Right lobe of liver (tissue), 6 donors: ENCODE results near the gene BCL6B. TPM values are rescaled to one million over a fixed set of nuclear protein-coding genes. Genes with fewer than 3 reads are reported as not detected.

ENCODE experiments used
- ATAC-seq, 4 donors: fragments of 200-7000 bp; cut with Tn5 transposase; one replicate each; pipeline ENCODE4 v1.9.1; 2020; ENCODE audit warnings: mild to moderate bottlenecking in 4 of 4, moderate library complexity in 4 of 4
- DNase-seq, 3 donors: peaks; one replicate each; pipeline ENCODE4 v3.0.0-alpha.2; 2020
- H3K27ac ChIP-seq, 3 donors: fragments of 200-600 bp; one replicate each; pipeline ENCODE4 v1.8.0; 2022
- H3K27me3 ChIP-seq, 2 donors: fragments of 200-600 bp; one replicate each; pipeline ENCODE4 v1.8.0; 2022
- H3K36me3 ChIP-seq, 4 donors: fragments of 200-600 bp; sonication (generic) in 1 of 4; one replicate each; pipeline versions ENCODE4 v1.5.1 to v1.8.0; 2017 to 2022; ENCODE audit warnings: control low read depth in 1 of 4
- H3K4me1 ChIP-seq, 4 donors: fragments of 200-600 bp; sonication (generic) in 1 of 4; one replicate each; pipeline versions ENCODE4 v1.5.1 to v1.8.0; 2017 to 2022; ENCODE audit warnings: control low read depth in 1 of 4
- H3K4me3 ChIP-seq, 3 donors: fragments of 200-600 bp; one replicate each; pipeline ENCODE4 v1.8.0; 2022
- H3K9me3 ChIP-seq, 4 donors: fragments of 200-600 bp; sonication (generic) in 1 of 4; one replicate each; pipeline versions ENCODE4 v1.5.1 to v1.8.0; 2017 to 2022; ENCODE audit warnings: control low read depth in 1 of 4
- POLR2A ChIP-seq: fragments of 450-650 bp; IDR thresholded peaks from one replicate; pipeline ENCODE4 v1.6.1; 2017; ENCODE audit warnings: antibody characterized with exemption, mild to moderate bottlenecking
- WGBS: methylation state at CpG from one replicate; pipeline ENCODE4 v1.1.6; 2018; ENCODE audit warnings: low coverage, low lambda C conversion rate; ENCODE audit not compliant: insufficient coverage; ENCODE audit errors: missing lambda C conversion rate; 5-methylcytosine and 5-hydroxymethylcytosine counted together
- intact Hi-C, 2 donors: fragments of 100-400 bp; cut with DNase I; formaldehyde crosslinking; loops; one replicate each; pipeline versions ENCODE4 v1.11.2 to v1.14.1; 2022
- total RNA-seq, 6 experiments: library from RNA; depleted of rRNA in 2 of 6; stranded (reverse); fragments of >200 nt in 2 of 6; fragmentation: NEBNext Ultra II Directional in 3 of 6; extraction: Animal tissue kit (Norgen Biotek cat#: 25700) in 3 of 6; gene quantifications; one replicate each; pipeline versions ENCODE4 v1.1.0 to v1.2.4, GENCODE V29; 2016 to 2023
- TF ChIP-seq, protein P1 (sequence below), 4 donors: fragments of 200-600 bp in 3 of 4; fragments of 450-650 bp in 1 of 4; IDR thresholded peaks; one replicate each; pipeline versions ENCODE4 v1.5.1 to v1.8.0; 2016 to 2022; ENCODE audit warnings: antibody characterized with exemption in 4 of 4, mild to moderate bottlenecking in 2 of 4
- donor health status: DM: no; HTN: yes; CAD: no.
- donor health status: DM: no; HTN: no; CAD: no.
- donor health status: DM: no; HTN: no; CAD: no.
- donor health status: DM: no; HTN: yes; CAD: no.
- donor health status: DM: no; HTN: yes; CAD: no.

The BCL6B gene
- total RNA-seq, 6 experiments from 2014 or later, result 0.71 to 3.5 (median 1.5) TPM

DNA sequence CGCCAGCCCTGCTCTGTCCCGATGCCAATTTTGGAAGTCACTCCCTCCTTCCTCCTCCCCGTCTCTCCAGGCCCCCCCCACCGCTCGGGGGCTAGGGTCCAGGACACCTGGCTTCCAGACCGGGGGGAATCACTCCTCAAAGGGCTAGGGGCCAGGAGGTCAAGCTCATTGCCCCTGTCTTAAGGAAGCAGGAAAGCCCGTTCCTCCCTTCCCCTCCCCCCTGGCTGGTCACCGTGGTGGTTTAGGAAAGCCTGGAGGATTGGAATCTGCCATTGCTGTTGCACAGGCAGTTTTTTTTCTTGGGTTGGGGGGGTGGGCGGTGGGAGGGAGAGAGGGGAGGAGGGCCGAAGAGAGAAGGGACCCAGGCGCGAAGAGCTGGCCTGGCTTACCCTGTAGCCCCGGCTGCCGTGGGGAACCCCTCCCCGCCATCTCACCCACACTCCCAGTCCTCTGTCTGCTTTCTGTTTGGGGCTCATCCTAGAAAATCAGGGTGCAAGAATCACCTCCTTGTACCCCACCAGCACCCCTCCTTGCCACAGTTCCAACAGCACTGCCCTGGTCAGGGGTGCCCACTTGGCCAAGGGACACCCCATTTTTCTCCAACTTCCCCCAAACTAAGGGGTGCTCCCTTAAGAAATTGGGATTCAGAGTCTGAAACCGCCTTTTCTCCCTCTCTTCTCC is 2.9 kb upstream of the BCL6B start:
- Histone ChIP-seq H3K4me3 (peak overlapping the region; percentile 50 to 59 (median 58)), H3K4me1 (peaks cover 0 to 13% (median 5%) of the 10 kb centered on the region in 4 donors), H3K27me3 (no peaks in the 10 kb centered on the region), H3K27ac (peak overlapping the region; percentile 70 to 73 (median 71)), H3K36me3 (no peaks in the 10 kb centered on the region), H3K9me3 (no peaks in the 10 kb centered on the region)
- 20% methylated on average over 9 of the region's 16 CpGs for WGBS
- DNase-seq, result no peak
- no peak for TF ChIP-seq POLR2A
- TF ChIP-seq, protein P1, sequence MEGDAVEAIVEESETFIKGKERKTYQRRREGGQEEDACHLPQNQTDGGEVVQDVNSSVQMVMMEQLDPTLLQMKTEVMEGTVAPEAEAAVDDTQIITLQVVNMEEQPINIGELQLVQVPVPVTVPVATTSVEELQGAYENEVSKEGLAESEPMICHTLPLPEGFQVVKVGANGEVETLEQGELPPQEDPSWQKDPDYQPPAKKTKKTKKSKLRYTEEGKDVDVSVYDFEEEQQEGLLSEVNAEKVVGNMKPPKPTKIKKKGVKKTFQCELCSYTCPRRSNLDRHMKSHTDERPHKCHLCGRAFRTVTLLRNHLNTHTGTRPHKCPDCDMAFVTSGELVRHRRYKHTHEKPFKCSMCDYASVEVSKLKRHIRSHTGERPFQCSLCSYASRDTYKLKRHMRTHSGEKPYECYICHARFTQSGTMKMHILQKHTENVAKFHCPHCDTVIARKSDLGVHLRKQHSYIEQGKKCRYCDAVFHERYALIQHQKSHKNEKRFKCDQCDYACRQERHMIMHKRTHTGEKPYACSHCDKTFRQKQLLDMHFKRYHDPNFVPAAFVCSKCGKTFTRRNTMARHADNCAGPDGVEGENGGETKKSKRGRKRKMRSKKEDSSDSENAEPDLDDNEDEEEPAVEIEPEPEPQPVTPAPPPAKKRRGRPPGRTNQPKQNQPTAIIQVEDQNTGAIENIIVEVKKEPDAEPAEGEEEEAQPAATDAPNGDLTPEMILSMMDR (IDR thresholded peaks at IDR 0.05), result no peak
- no peak for ATAC-seq
- intact Hi-C loops, result no loop called here

DNA sequence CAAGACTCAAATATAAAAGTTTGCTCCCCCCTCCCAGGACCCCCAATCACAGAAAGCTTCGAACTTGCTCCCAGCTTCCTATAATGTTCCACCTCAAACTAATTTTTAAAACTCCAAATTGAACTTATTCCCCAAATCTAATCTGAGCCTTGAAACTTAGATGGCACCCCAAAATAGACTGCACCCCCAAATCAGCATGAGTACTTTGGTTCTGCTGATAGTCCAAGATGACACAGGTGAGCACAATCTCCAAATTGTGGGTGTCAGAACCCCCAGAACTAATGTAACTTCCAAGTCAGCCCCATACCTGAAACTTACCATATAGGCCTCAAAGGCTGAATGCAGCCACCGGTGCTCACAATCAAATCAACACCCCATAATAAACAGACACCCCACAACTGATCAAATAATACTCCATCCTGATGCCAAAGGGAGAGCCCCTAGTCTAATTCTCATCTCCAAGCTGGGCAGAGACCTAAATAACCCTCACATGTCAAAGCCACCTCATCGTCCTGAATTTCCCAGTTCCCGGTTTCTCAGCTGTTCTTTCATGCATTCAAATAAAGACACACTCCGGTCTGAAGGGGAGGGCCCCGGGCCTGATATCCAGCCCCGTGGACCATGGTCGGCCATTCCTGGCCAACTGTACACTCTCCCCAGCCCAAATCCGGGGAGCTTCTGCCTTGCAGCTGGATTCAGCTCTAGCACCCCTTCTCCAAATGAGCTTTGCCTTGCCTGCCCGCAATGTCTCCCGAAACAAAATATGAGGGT is 1.8 kb upstream of the BCL6B start:
- 59% methylated on average over 11 of the region's 11 CpGs for WGBS
- no peaks in the 10 kb centered on the region for H3K9me3 ChIP-seq
- no peak overlapping the region for H3K4me3 ChIP-seq
- H3K27ac ChIP-seq, result peak overlapping the region; percentile 51 to 72 (median 72)
- no peaks in the 10 kb centered on the region for H3K27me3 ChIP-seq
- DNase-seq, result no peak
- no peak for TF ChIP-seq POLR2A
- TF ChIP-seq, protein P1 (IDR thresholded peaks at IDR 0.05), result no peak
- no peak for ATAC-seq
- H3K4me1 ChIP-seq, result peaks cover 0 to 10% (median 2%) of the 10 kb centered on the region in 4 donors
- intact Hi-C loops, result no loop called here
- no peaks in the 10 kb centered on the region for H3K36me3 ChIP-seq

DNA sequence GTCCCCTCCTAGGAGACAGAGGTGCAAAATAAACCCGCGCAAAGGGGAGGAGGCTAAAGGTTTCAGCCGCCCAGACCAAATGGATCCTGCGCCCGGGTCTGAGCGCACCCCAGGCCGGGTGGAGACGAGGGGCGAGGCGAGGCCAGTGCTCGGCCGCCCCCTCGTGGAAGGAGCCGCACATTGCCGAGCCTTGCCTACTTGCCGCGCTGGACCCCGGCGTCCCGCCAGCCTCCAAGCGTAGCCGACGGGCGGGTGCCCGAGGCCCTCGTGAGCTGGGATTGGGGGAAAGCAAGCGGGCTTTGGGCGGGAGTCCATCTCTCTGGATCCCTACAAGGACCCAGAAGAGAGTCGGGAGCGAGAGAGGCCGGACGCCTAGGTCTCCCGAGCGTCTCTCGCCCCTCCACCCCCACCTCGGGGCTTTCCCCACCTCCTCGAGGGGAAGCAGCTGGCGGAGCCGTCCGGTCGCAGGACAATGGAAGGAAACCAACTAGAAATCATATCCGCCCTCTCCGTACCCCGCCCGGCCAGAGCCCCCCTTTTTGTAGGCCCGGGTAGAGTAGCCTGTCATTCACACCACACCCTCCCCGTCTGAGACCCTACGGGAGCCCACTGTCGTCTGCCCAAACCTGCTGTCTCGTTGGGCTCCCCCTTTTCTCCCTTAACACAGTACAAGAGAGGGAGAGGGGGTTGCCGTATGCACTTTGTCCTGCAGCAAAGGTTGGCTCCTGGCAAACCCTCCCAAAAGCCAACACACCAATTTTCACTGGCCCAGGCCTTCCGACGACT is 664 bp upstream of the BCL6B start:
- WGBS, result 0% methylated on average over 4 of the region's 53 CpGs
- intact Hi-C loops, result no loop called here

More for the DNA sequence above, 664 bp upstream of the BCL6B start:
- ATAC-seq (peak; percentile 69 to 78 (median 76)), DNase-seq (peak; percentile 83 to 85 (median 83))
- H3K4me3 ChIP-seq, result peak overlapping the region; percentile 23 to 38 (median 36)
- H3K4me1 ChIP-seq, result peaks cover 0 to 10% (median 2%) of the 10 kb centered on the region in 4 donors
- H3K36me3 ChIP-seq, result no peaks in the 10 kb centered on the region
- H3K27me3 ChIP-seq, result no peaks in the 10 kb centered on the region
- no peaks in the 10 kb centered on the region for H3K9me3 ChIP-seq
- peak overlapping the region; percentile 59 to 72 (median 72) for H3K27ac ChIP-seq
- TF ChIP-seq, protein P1 (IDR thresholded peaks at IDR 0.05), result peak; percentile 90 to 99 (median 98)
- TF ChIP-seq POLR2A, result no peak
